Neuronal stem cell (in vitro differentiated cells): ENCODE data around the gene MSH5.
A peak's percentile ranks its signal among the peaks of the same experiment; 100 is the strongest.

ENCODE experiments used
- DNase-seq: peaks from one replicate; pipeline ENCODE4 v3.0.0-alpha.2; 2013; ENCODE audit warnings: low spot score
- H2AFZ ChIP-seq: one replicate; pipeline ENCODE4 v1.6.1; 2013; ENCODE audit warnings: mild to moderate bottlenecking, low read length, inconsistent platforms
- H2AK5ac ChIP-seq: 2 replicates; pipeline ENCODE4 v1.6.1; 2013; ENCODE audit warnings: low read depth, mild to moderate bottlenecking, inconsistent platforms, low read length, moderate library complexity, mixed read lengths
- H2BK120ac ChIP-seq: 2 replicates; pipeline ENCODE4 v1.6.1; 2013; ENCODE audit warnings: low read depth, mild to moderate bottlenecking, inconsistent platforms, low read length, moderate library complexity, mixed read lengths
- H2BK12ac ChIP-seq: one replicate; pipeline ENCODE4 v1.6.1; 2013; ENCODE audit warnings: low read length, inconsistent platforms
- H2BK15ac ChIP-seq: 2 replicates; pipeline ENCODE4 v1.6.1; 2013; ENCODE audit warnings: mild to moderate bottlenecking, low read length, inconsistent platforms, mixed read lengths
- H2BK5ac ChIP-seq: one replicate; pipeline ENCODE4 v1.6.1; 2013; ENCODE audit warnings: inconsistent platforms, mild to moderate bottlenecking, low read length, moderate library complexity
- H3K14ac ChIP-seq: one replicate; pipeline ENCODE4 v1.6.1; 2013; ENCODE audit warnings: low read length, inconsistent platforms
- H3K18ac ChIP-seq: 2 replicates; pipeline ENCODE4 v1.6.1; 2013; ENCODE audit warnings: low read length, inconsistent platforms
- H3K23ac ChIP-seq: 2 replicates; pipeline ENCODE4 v1.6.1; 2013; ENCODE audit warnings: low read depth, mild to moderate bottlenecking, mixed read lengths, low read length, inconsistent platforms; ENCODE audit not compliant: poor library complexity
- H3K27ac ChIP-seq: replicated peaks from 3 replicates; pipeline ENCODE4 v1.5.1; 2013; ENCODE audit warnings: low read length, inconsistent platforms
- H3K27me3 ChIP-seq, 3 experiments: 2 replicates each; pipeline ENCODE4 v1.6.1; 2013; ENCODE audit warnings: low read length in 3 of 3, mild to moderate bottlenecking in 2 of 3, inconsistent platforms in 1 of 3, low read depth in 1 of 3, mixed read lengths in 1 of 3, moderate library complexity in 1 of 3; ENCODE audit not compliant: control insufficient read depth in 3 of 3, insufficient read depth in 3 of 3
- H3K36me3 ChIP-seq, 2 donors: replicated peaks in 1 of 2; 2 replicates each; pipeline ENCODE4 v1.6.1; 2013; ENCODE audit warnings: low read length in 2 of 2; ENCODE audit not compliant: control insufficient read depth in 2 of 2, insufficient read depth in 2 of 2
- H3K4ac ChIP-seq: 2 replicates; pipeline ENCODE4 v1.6.1; 2013; ENCODE audit warnings: inconsistent platforms, mild to moderate bottlenecking, low read length, moderate library complexity
- H3K4me1 ChIP-seq, 2 donors: 1 replicate in 1 of 2; 2 replicates in 1 of 2; pipeline ENCODE4 v1.6.1; 2013; ENCODE audit warnings: low read length in 2 of 2, low read depth in 1 of 2; ENCODE audit not compliant: control insufficient read depth in 2 of 2, insufficient read depth in 1 of 2
- H3K4me2 ChIP-seq: one replicate; pipeline ENCODE4 v1.6.1; 2013; ENCODE audit warnings: mild to moderate bottlenecking, low read length, inconsistent platforms; ENCODE audit not compliant: insufficient read depth, poor library complexity, severe bottlenecking
- H3K4me3 ChIP-seq, 2 donors: 2 replicates each; pipeline ENCODE4 v1.5.1; 2013; ENCODE audit warnings: low read length in 2 of 2, mild to moderate bottlenecking in 2 of 2, inconsistent platforms in 1 of 2, moderate library complexity in 1 of 2
- H3K79me1 ChIP-seq: one replicate; pipeline ENCODE4 v1.6.1; 2013; ENCODE audit warnings: low read depth, mild to moderate bottlenecking, inconsistent platforms, low read length, moderate library complexity
- H3K9ac ChIP-seq: one replicate; pipeline ENCODE4 v1.6.1; 2013; ENCODE audit warnings: mild to moderate bottlenecking, low read depth, low read length, inconsistent platforms; ENCODE audit not compliant: poor library complexity
- H3K9me3 ChIP-seq, 2 donors: replicated peaks in 1 of 2; 2 replicates each; pipeline versions ENCODE3 to v1.6.1; 2013; ENCODE audit warnings: low read length in 2 of 2, mild to moderate bottlenecking in 2 of 2, inconsistent platforms in 1 of 2, low read depth in 1 of 2, mixed read lengths in 1 of 2, moderate library complexity in 1 of 2; ENCODE audit not compliant: control insufficient read depth in 2 of 2, insufficient read depth in 1 of 2
- H4K8ac ChIP-seq: one replicate; pipeline ENCODE4 v1.6.1; 2013; ENCODE audit warnings: low read depth, mild to moderate bottlenecking, inconsistent platforms, low read length, moderate library complexity
- H4K91ac ChIP-seq: one replicate; pipeline ENCODE4 v1.6.1; 2013; ENCODE audit warnings: low read length, low read depth, mild to moderate bottlenecking, inconsistent platforms; ENCODE audit not compliant: poor library complexity
- WGBS, 2 donors: extraction: QIAGEN DNeasy Blood & Tissue Kit; methylation state at CpG; one replicate each; pipeline ENCODE4 v1.1.7; 2013; ENCODE audit warnings: missing lambda C conversion rate in 2 of 2, mixed read lengths in 1 of 2; ENCODE audit not compliant: insufficient read length in 2 of 2, insufficient replicate concordance in 1 of 2; ENCODE audit errors: extremely low coverage in 2 of 2; 5-methylcytosine and 5-hydroxymethylcytosine counted together

The MSH5 gene

DNA sequence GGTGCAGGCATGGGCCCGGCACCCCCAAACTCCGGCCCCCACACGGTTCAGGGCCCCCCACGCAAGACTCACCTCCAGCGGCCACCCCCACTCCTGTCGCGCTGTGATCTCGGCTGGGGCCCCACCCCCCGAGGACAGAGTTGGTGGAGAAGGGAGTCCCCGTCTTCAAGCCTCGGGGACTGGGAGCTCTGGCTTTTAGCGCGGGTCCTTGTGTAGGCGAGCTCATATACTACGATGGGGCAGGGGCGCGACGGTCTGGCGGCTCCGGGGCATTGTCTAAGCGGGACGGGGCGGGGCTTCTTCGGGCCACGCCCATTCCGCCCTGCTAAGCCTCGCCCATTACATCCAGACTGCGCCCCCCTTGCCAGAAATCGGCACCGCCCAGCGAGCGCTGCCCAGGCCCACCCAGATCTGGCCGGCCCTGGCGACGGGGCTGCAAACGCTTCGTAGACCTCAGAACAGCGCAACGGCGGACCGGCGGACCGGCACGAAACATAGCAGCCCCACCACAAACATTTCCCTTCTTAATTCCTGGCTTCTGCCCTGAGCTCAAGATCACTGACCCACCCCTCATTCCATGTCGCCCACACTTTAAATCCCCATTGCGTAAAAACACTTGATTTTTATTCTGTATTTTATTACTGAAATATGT lies 9.7 kb upstream of the MSH5 start:
- Histone ChIP-seq H4K8ac (no peak overlapping the region), H2BK120ac (no peak overlapping the region), H3K23ac (peak overlapping the region; percentile 95), H3K4ac (no peak overlapping the region), H3K4me1 (peaks cover 13 to 24% of the 10 kb centered on the region in 2 donors), H2BK15ac (no peak overlapping the region), H2BK12ac (no peak overlapping the region), H4K91ac (peak overlapping the region; percentile 89), H3K27me3 (no peaks in the 10 kb centered on the region), H2AFZ (peak overlapping the region; percentile 86), H2AK5ac (peak overlapping the region; percentile 88), H3K79me1 (peaks cover 15% of the 10 kb centered on the region), H3K9me3 (no peaks in the 10 kb centered on the region), H2BK5ac (peak overlapping the region; percentile 85), H3K4me3 (peak overlapping the region; percentile 83 to 94), H3K18ac (peak overlapping the region; percentile 100), H3K36me3 (peaks cover 55 to 86% of the 10 kb centered on the region in 2 donors), H3K14ac (peak overlapping the region; percentile 73), H3K9ac (peak overlapping the region; percentile 82), H3K4me2 (peak overlapping the region; percentile 77), H3K27ac (peak overlapping the region; percentile 84)
- DNase-seq = peak; percentile 93
- WGBS, 2 donors = no CpG with 5 or more reads among the region's 46 CpGs

DNA sequence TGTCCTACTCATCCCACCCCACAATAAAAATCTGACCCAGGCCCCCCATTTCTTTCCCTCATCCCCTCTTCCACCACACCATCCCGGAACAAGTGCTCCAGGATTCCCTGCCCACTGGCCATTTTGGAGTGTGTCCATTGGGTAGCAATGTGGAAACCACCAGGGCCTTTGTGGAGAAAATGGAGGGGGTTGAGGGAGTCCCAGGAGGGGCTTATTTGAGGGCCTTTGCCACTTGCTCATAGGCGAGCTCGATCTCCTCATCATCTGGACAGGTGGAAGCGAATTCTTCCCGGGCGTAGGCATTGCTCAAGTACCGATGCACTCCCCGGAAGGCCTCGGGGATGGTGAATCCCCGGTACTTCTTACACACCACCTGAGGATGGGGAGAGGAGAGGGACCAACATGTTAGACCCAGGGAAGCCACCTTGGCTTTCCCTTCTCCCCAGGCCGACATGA lies 9.1 kb upstream of the MSH5 start:
- Histone ChIP-seq H2BK15ac (no peak overlapping the region), H3K9me3 (no peaks in the 10 kb centered on the region), H3K27ac (peak overlapping the region; percentile 54), H3K79me1 (peaks cover 15% of the 10 kb centered on the region), H3K9ac (no peak overlapping the region), H3K4ac (no peak overlapping the region), H3K23ac (no peak overlapping the region), H4K91ac (no peak overlapping the region), H2BK5ac (no peak overlapping the region), H3K18ac (no peak overlapping the region), H3K14ac (no peak overlapping the region), H2BK12ac (no peak overlapping the region), H2AFZ (no peak overlapping the region), H3K4me1 (peaks cover 13 to 24% of the 10 kb centered on the region in 2 donors), H3K4me2 (peak overlapping the region; percentile 50), H2BK120ac (no peak overlapping the region), H3K4me3 (peak overlapping the region in 1 of 2 donors; percentile 83), H2AK5ac (no peak overlapping the region), H3K27me3 (no peaks in the 10 kb centered on the region), H3K36me3 (peaks cover 54 to 83% of the 10 kb centered on the region in 2 donors), H4K8ac (no peak overlapping the region)
- no CpG with 5 or more reads among the region's 11 CpGs for WGBS, 2 donors
- DNase-seq = no peak

DNA sequence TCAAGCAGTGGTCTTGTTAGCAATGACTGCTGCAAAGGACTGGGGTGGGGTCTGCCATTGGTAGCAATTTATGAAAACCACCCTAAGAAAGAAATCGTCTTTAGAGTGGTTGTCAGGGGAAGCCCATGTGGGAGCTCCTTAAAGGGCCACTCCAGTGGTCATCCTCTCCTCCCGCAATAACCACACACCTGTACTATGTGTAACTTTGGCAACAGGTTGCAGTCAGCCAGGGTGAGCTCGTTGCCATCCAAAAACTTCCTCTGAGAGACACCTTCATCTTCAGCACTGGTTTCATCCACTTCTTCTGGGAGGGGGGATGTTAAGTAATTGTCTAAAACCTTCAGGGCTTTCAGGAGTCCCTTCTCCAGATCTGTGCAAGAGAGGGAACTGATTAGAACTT lies 7.8 kb upstream of the MSH5 start:
- DNase-seq = no peak
- Histone ChIP-seq H3K36me3 (peaks cover 43 to 69% of the 10 kb centered on the region in 2 donors), H3K4me2 (no peak overlapping the region), H3K4me3 (no peak overlapping the region), H3K23ac (no peak overlapping the region), H3K4ac (no peak overlapping the region), H4K8ac (no peak overlapping the region), H3K14ac (no peak overlapping the region), H3K27ac (no peak overlapping the region), H3K18ac (no peak overlapping the region), H2BK5ac (no peak overlapping the region), H2BK120ac (no peak overlapping the region), H4K91ac (no peak overlapping the region), H2BK15ac (no peak overlapping the region), H3K9ac (no peak overlapping the region), H2BK12ac (no peak overlapping the region), H3K9me3 (no peaks in the 10 kb centered on the region), H3K27me3 (no peaks in the 10 kb centered on the region), H3K4me1 (peaks cover 19 to 29% of the 10 kb centered on the region in 2 donors), H3K79me1 (peaks cover 18% of the 10 kb centered on the region), H2AFZ (no peak overlapping the region), H2AK5ac (no peak overlapping the region)
- WGBS, 2 donors = no CpG with 5 or more reads among the region's 3 CpGs

DNA sequence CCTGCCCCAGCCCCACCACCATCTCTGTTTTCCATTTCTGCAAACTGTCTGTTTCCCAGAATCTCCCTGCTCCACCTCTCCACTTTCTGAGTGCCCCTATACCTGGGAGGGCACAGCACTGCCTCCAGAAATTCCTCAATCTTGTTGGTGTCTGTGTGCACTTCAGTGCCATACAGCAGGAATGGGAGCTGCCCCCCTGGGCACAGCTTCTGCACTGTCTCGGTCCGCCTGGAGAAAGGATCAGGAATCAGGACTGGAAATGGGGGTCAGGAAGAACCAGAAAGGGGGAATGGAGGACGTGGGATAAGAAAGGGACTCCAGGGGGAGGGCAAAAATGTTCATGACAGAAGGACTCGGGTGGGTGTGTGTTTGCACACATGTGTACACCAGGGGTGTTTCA lies 6.1 kb upstream of the MSH5 start:
- Histone ChIP-seq H2BK120ac (no peak overlapping the region), H3K27ac (no peak overlapping the region), H2AFZ (no peak overlapping the region), H4K8ac (no peak overlapping the region), H3K27me3 (no peaks in the 10 kb centered on the region), H3K4me3 (peak overlapping the region in 1 of 2 donors; percentile 67), H3K4me2 (no peak overlapping the region), H4K91ac (no peak overlapping the region), H2BK5ac (no peak overlapping the region), H3K18ac (no peak overlapping the region), H2BK15ac (no peak overlapping the region), H2AK5ac (no peak overlapping the region), H3K9me3 (no peaks in the 10 kb centered on the region), H3K14ac (no peak overlapping the region), H3K79me1 (peaks cover 11% of the 10 kb centered on the region), H3K9ac (no peak overlapping the region), H3K23ac (no peak overlapping the region), H3K4ac (no peak overlapping the region), H2BK12ac (no peak overlapping the region), H3K4me1 (peaks cover 26 to 39% of the 10 kb centered on the region in 2 donors), H3K36me3 (peaks cover 28 to 52% of the 10 kb centered on the region in 2 donors)
- no CpG with 5 or more reads among the region's 4 CpGs for WGBS, 2 donors
- no peak for DNase-seq
